GM21367 (cell line): ENCODE data around the gene ADTRP.
"Not testable (repeated sequence)": the region's sequence is repeated elsewhere in the genome, so short reads cannot be mapped to it uniquely, and the experiment has no call there.

Source experiments
- ATAC-seq: cut with Tn5 transposase; IDR thresholded peaks from one replicate; pipeline ENCODE4 v1.9.1; 2021; ENCODE audit not compliant: unreplicated experiment

Gene ADTRP

GRCh38 chr6:11804135-11804534 lies 25.5 kb upstream of the ADTRP start:
- ATAC-seq = no peak

- no peak for ATAC-seq
Observed at GRCh38 chr6:11803591-11803971, 25.0 kb upstream of the ADTRP start.

- ATAC-seq = no peak
Observed at GRCh38 chr6:11802886-11803590, 24.4 kb upstream of the ADTRP start.

GRCh38 chr6:11800531-11800930 lies 21.9 kb upstream of the ADTRP start:
- not testable (repeated sequence) for ATAC-seq

- no peak for ATAC-seq
Observed at GRCh38 chr6:11798538-11798937, 19.9 kb upstream of the ADTRP start.

- no peak for ATAC-seq
Observed at GRCh38 chr6:11798096-11798495, 19.5 kb upstream of the ADTRP start.

GRCh38 chr6:11796829-11797228 lies 18.2 kb upstream of the ADTRP start:
- no peak for ATAC-seq

- no peak for ATAC-seq
Observed at GRCh38 chr6:11795403-11795802, 16.8 kb upstream of the ADTRP start.

GRCh38 chr6:11793277-11793676 lies 14.7 kb upstream of the ADTRP start:
- no peak for ATAC-seq

- ATAC-seq = no peak
Observed at GRCh38 chr6:11791354-11792107, 12.9 kb upstream of the ADTRP start.

- no peak for ATAC-seq
Observed at GRCh38 chr6:11789744-11790143, 11.1 kb upstream of the ADTRP start.

GRCh38 chr6:11788043-11788442 lies 9.4 kb upstream of the ADTRP start:
- ATAC-seq = no peak

- ATAC-seq = peak; percentile 88
Observed at GRCh38 chr6:11785774-11786579, 7.4 kb upstream of the ADTRP start.

GRCh38 chr6:11785415-11785773 lies 6.8 kb upstream of the ADTRP start:
- ATAC-seq = peak; percentile 59

- no peak for ATAC-seq
Observed at GRCh38 chr6:11784341-11784740, 5.7 kb upstream of the ADTRP start.

- ATAC-seq = no peak
Observed at GRCh38 chr6:11783524-11784064, 5.0 kb upstream of the ADTRP start.

- ATAC-seq = no peak
Observed at GRCh38 chr6:11782524-11782923, 3.9 kb upstream of the ADTRP start.

- ATAC-seq = no peak
Observed at GRCh38 chr6:11780097-11780428, 1.5 kb upstream of the ADTRP start.

- ATAC-seq = no peak
Observed at GRCh38 chr6:11779329-11780096, 910 bp upstream of the ADTRP start.

- no peak for ATAC-seq
Observed at GRCh38 chr6:11778036-11778435, 567 bp downstream of the ADTRP start.
